HepG2 (cell line): Measurements from ENCODE around the gene BSG. TPM values are rescaled to one million over a fixed set of nuclear protein-coding genes. Genes with fewer than 3 reads are reported as not detected.

Experiments
- AHR ChIP-seq: IDR thresholded peaks from 2 replicates; pipeline ENCODE4 v1.6.1; 2018; ENCODE audit warnings: missing genetic modification reagents, missing compliant biosample characterization
- ARNT ChIP-seq: fragments of 450-650 bp; IDR thresholded peaks from 2 replicates; pipeline ENCODE4 v1.6.1; 2017
- ATRX ChIP-seq: sonication (generic); formaldehyde crosslinking; IDR thresholded peaks from 2 replicates; pipeline ENCODE4 v1.4.0; 2020; ENCODE audit warnings: missing genetic modification reagents, borderline replicate concordance
- CENPBD1 ChIP-seq: sonication (generic); formaldehyde crosslinking; IDR thresholded peaks from 2 replicates; pipeline ENCODE4 v1.8.0; 2022; ENCODE audit warnings: missing genetic modification reagents, low read depth, mild to moderate bottlenecking, borderline replicate concordance
- KLF11 ChIP-seq: IDR thresholded peaks from 2 replicates; pipeline ENCODE4 v1.6.1; 2016; ENCODE audit warnings: missing compliant biosample characterization
- NFRKB ChIP-seq: fragments of 450-650 bp; IDR thresholded peaks from 2 replicates; pipeline ENCODE4 v1.6.1; 2017
- NFYB ChIP-seq: sonication (generic); formaldehyde crosslinking; IDR thresholded peaks from 2 replicates; pipeline ENCODE4 v1.4.0; 2020; ENCODE audit warnings: missing genetic modification reagents
- SNRNP70 ChIP-seq: fragments of 200-400 bp; formaldehyde crosslinking; IDR thresholded peaks from 2 replicates; pipeline ENCODE4 v1.6.1; 2017; ENCODE audit warnings: mild to moderate bottlenecking, low read depth, low read length, moderate library complexity
- SP140L ChIP-seq: sonication (generic); formaldehyde crosslinking; IDR thresholded peaks from 2 replicates; pipeline ENCODE4 v1.4.0; 2020; ENCODE audit warnings: missing genetic modification reagents, borderline replicate concordance
- ZNF530 ChIP-seq: sonication (generic); formaldehyde crosslinking; IDR thresholded peaks from 2 replicates; pipeline ENCODE4 v1.5.0; 2020; ENCODE audit warnings: low read depth, mild to moderate bottlenecking, missing genetic modification reagents
- ZNF577 ChIP-seq: sonication (generic); formaldehyde crosslinking; IDR thresholded peaks from 2 replicates; pipeline ENCODE4 v1.4.0; 2020; ENCODE audit warnings: mild to moderate bottlenecking, low read depth, missing genetic modification reagents, borderline replicate concordance
- ZNF644 ChIP-seq: IDR thresholded peaks from 2 replicates; pipeline ENCODE4 v1.6.1; 2016; ENCODE audit warnings: low read depth
- ZNF780A ChIP-seq: sonication (generic); formaldehyde crosslinking; IDR thresholded peaks from 2 replicates; pipeline ENCODE4 v1.8.0; 2022; ENCODE audit warnings: mild to moderate bottlenecking, missing genetic modification reagents, moderate library complexity
- polyA plus RNA-seq, 8 experiments: library from polyadenylated mRNA; depleted of rRNA in 3 of 8; stranded (reverse) in 7 of 8; unstranded in 1 of 8; fragments of >200 nt; fragmentation: Illumina TruSeq in 4 of 8; extraction: Trizol in 4 of 8; gene quantifications; 2 replicates each; pipeline versions ENCODE4 v1.2.1 to v1.2.3, GENCODE V29; 2011 to 2016; ENCODE audit warnings: low read depth in 4 of 8, missing spikeins in 1 of 8, mixed read lengths in 1 of 8; ENCODE audit not compliant: insufficient read depth in 1 of 8
- total RNA-seq, 5 experiments: library from RNA; depleted of rRNA; stranded (reverse); fragments of >200 nt; fragmentation: Illumina TruSeq; extraction: Trizol; gene quantifications; 2 replicates each; pipeline ENCODE4 v1.2.3, GENCODE V29; 2016; ENCODE audit warnings: low read depth in 1 of 5
- TF ChIP-seq, protein P1 (sequence below), 2 experiments: sonication (generic) in 1 of 2; formaldehyde crosslinking in 1 of 2; IDR thresholded peaks; 2 replicates each; pipeline versions ENCODE4 v1.4.0 to v1.6.1; 2016 to 2020; ENCODE audit warnings: borderline replicate concordance in 1 of 2, low read depth in 1 of 2, mild to moderate bottlenecking in 1 of 2, missing genetic modification reagents in 1 of 2
- TF ChIP-seq, protein P2 (sequence below): sonication (generic); formaldehyde crosslinking; IDR thresholded peaks from 2 replicates; pipeline ENCODE4 v1.4.0; 2020; ENCODE audit warnings: missing genetic modification reagents
- TF ChIP-seq, protein P3 (sequence below): IDR thresholded peaks from 2 replicates; pipeline ENCODE4 v1.6.1; 2012; ENCODE audit warnings: low read length, improper control_type of control experiment

BSG gene
- total and polyA plus RNA-seq, 2 of the 13 experiments (the other 11 are each of a cell fraction or from before 2014, with no cell fraction given): 309 to 754 TPM

GRCh38 chr19:556611-557382, 15.6 kb upstream of the BSG start (continued):
- TF ChIP-seq ATRX (CRISPR knock-in tag) (no peak), KLF11 (no peak), SNRNP70 (no peak), ZNF644 (CRISPR knock-in tag) (no peak), ZNF780A (CRISPR knock-in tag) (no peak), NFYB (CRISPR knock-in tag) (no peak), NFRKB (no peak), ZNF577 (CRISPR knock-in tag) (no peak), ZNF530 (CRISPR knock-in tag) (no peak), ARNT (no peak), CENPBD1 (CRISPR knock-in tag) (no peak), SP140L (CRISPR knock-in tag) (no peak), AHR (no peak)
- TF ChIP-seq, protein P1, sequence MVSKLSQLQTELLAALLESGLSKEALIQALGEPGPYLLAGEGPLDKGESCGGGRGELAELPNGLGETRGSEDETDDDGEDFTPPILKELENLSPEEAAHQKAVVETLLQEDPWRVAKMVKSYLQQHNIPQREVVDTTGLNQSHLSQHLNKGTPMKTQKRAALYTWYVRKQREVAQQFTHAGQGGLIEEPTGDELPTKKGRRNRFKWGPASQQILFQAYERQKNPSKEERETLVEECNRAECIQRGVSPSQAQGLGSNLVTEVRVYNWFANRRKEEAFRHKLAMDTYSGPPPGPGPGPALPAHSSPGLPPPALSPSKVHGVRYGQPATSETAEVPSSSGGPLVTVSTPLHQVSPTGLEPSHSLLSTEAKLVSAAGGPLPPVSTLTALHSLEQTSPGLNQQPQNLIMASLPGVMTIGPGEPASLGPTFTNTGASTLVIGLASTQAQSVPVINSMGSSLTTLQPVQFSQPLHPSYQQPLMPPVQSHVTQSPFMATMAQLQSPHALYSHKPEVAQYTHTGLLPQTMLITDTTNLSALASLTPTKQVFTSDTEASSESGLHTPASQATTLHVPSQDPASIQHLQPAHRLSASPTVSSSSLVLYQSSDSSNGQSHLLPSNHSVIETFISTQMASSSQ (IDR thresholded peaks at IDR 0.05; ENCODE audit: low read depth): no peak
- TF ChIP-seq, protein P1 (CRISPR knock-in tag; IDR thresholded peaks at IDR 0.05; ENCODE audit: borderline replicate concordance): no peak
- TF ChIP-seq, protein P2, sequence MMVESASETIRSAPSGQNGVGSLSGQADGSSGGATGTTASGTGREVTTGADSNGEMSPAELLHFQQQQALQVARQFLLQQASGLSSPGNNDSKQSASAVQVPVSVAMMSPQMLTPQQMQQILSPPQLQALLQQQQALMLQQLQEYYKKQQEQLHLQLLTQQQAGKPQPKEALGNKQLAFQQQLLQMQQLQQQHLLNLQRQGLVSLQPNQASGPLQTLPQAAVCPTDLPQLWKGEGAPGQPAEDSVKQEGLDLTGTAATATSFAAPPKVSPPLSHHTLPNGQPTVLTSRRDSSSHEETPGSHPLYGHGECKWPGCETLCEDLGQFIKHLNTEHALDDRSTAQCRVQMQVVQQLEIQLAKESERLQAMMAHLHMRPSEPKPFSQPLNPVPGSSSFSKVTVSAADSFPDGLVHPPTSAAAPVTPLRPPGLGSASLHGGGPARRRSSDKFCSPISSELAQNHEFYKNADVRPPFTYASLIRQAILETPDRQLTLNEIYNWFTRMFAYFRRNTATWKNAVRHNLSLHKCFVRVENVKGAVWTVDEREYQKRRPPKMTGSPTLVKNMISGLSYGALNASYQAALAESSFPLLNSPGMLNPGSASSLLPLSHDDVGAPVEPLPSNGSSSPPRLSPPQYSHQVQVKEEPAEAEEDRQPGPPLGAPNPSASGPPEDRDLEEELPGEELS (CRISPR knock-in tag): peak; percentile 30; the same call in 1 of the 2 replicates
- TF ChIP-seq, protein P3, sequence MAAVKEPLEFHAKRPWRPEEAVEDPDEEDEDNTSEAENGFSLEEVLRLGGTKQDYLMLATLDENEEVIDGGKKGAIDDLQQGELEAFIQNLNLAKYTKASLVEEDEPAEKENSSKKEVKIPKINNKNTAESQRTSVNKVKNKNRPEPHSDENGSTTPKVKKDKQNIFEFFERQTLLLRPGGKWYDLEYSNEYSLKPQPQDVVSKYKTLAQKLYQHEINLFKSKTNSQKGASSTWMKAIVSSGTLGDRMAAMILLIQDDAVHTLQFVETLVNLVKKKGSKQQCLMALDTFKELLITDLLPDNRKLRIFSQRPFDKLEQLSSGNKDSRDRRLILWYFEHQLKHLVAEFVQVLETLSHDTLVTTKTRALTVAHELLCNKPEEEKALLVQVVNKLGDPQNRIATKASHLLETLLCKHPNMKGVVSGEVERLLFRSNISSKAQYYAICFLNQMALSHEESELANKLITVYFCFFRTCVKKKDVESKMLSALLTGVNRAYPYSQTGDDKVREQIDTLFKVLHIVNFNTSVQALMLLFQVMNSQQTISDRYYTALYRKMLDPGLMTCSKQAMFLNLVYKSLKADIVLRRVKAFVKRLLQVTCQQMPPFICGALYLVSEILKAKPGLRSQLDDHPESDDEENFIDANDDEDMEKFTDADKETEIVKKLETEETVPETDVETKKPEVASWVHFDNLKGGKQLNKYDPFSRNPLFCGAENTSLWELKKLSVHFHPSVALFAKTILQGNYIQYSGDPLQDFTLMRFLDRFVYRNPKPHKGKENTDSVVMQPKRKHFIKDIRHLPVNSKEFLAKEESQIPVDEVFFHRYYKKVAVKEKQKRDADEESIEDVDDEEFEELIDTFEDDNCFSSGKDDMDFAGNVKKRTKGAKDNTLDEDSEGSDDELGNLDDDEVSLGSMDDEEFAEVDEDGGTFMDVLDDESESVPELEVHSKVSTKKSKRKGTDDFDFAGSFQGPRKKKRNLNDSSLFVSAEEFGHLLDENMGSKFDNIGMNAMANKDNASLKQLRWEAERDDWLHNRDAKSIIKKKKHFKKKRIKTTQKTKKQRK: no peak
